Measurements from ENCODE around the gene CSMD2. TPM values are rescaled to one million over a fixed set of nuclear protein-coding genes. Genes with fewer than 3 reads are reported as not detected.

CSMD2 gene
- total RNA-seq, 1 donor from 2014 or later, result 1.8 TPM

- no peak for DNase-seq (ENCODE audit: extremely low spot score, unreplicated experiment)
- Mint-ChIP-seq H3K4me3 (no peak overlapping the region), H3K27ac (no peak overlapping the region), H3K36me3 (no peaks in the 10 kb centered on the region), H3K27me3 (peaks cover 10% of the 10 kb centered on the region), H3K4me1 (ENCODE audit: unreplicated experiment) (no peaks in the 10 kb centered on the region), H3K9me3 (peaks cover 2% of the 10 kb centered on the region)
- TF ChIP-seq CTCF (conservative IDR thresholded peaks at IDR 0.05), result no peak
Observed at GRCh38 chr1:33823830-33824229, 341.2 kb downstream of the CSMD2 start.

- no peak overlapping the region for H3K27ac Mint-ChIP-seq
- H3K4me1 Mint-ChIP-seq (ENCODE audit: unreplicated experiment), result no peaks in the 10 kb centered on the region
- no peaks in the 10 kb centered on the region for H3K9me3 Mint-ChIP-seq
- H3K27me3 Mint-ChIP-seq, result peaks cover 10% of the 10 kb centered on the region
- DNase-seq (ENCODE audit: extremely low spot score, unreplicated experiment), result no peak
- no peak for TF ChIP-seq CTCF (conservative IDR thresholded peaks at IDR 0.05)
- no peak overlapping the region for H3K4me3 Mint-ChIP-seq
- H3K36me3 Mint-ChIP-seq, result no peaks in the 10 kb centered on the region
Observed at GRCh38 chr1:33823401-33823800, 341.6 kb downstream of the CSMD2 start.

GRCh38 chr1:33822396-33822795, 342.6 kb downstream of the CSMD2 start:
- no peaks in the 10 kb centered on the region for H3K36me3 Mint-ChIP-seq
- H3K27ac Mint-ChIP-seq, result no peak overlapping the region
- H3K27me3 Mint-ChIP-seq, result peaks cover 13% of the 10 kb centered on the region

GRCh38 chr1:33821291-33821690, 343.7 kb downstream of the CSMD2 start:
- no peak for TF ChIP-seq CTCF (conservative IDR thresholded peaks at IDR 0.05)
- no peak overlapping the region for H3K27ac Mint-ChIP-seq
- DNase-seq (ENCODE audit: extremely low spot score, unreplicated experiment), result no peak
- H3K36me3 Mint-ChIP-seq, result no peaks in the 10 kb centered on the region
- no peak overlapping the region for H3K4me3 Mint-ChIP-seq
- no peaks in the 10 kb centered on the region for H3K4me1 Mint-ChIP-seq (ENCODE audit: unreplicated experiment)
- no peaks in the 10 kb centered on the region for H3K9me3 Mint-ChIP-seq
- H3K27me3 Mint-ChIP-seq, result peaks cover 13% of the 10 kb centered on the region

More at GRCh38 chr1:33822396-33822795, 342.6 kb downstream of the CSMD2 start:
- H3K4me1 Mint-ChIP-seq (ENCODE audit: unreplicated experiment), result no peaks in the 10 kb centered on the region
- no peak for TF ChIP-seq CTCF (conservative IDR thresholded peaks at IDR 0.05)
- H3K4me3 Mint-ChIP-seq, result no peak overlapping the region
- no peak for DNase-seq (ENCODE audit: extremely low spot score, unreplicated experiment)
- no peaks in the 10 kb centered on the region for H3K9me3 Mint-ChIP-seq

GRCh38 chr1:33820804-33821203, 344.2 kb downstream of the CSMD2 start:
- Mint-ChIP-seq H3K4me3 (no peak overlapping the region), H3K27me3 (peaks cover 13% of the 10 kb centered on the region), H3K4me1 (ENCODE audit: unreplicated experiment) (no peaks in the 10 kb centered on the region), H3K36me3 (no peaks in the 10 kb centered on the region), H3K9me3 (no peaks in the 10 kb centered on the region), H3K27ac (no peak overlapping the region)
- TF ChIP-seq CTCF (conservative IDR thresholded peaks at IDR 0.05), result no peak
- DNase-seq (ENCODE audit: extremely low spot score, unreplicated experiment), result no peak

- H3K27me3 Mint-ChIP-seq, result peaks cover 16% of the 10 kb centered on the region
- no peaks in the 10 kb centered on the region for H3K4me1 Mint-ChIP-seq (ENCODE audit: unreplicated experiment)
- no peak overlapping the region for H3K27ac Mint-ChIP-seq
- DNase-seq (ENCODE audit: extremely low spot score, unreplicated experiment), result no peak
- no peak for TF ChIP-seq CTCF (conservative IDR thresholded peaks at IDR 0.05)
- H3K4me3 Mint-ChIP-seq, result no peak overlapping the region
- H3K36me3 Mint-ChIP-seq, result no peaks in the 10 kb centered on the region
- H3K9me3 Mint-ChIP-seq, result no peaks in the 10 kb centered on the region
Observed at GRCh38 chr1:33819913-33820311, 345.1 kb downstream of the CSMD2 start.

Data from type B pancreatic cell (in vitro differentiated cells).